EL (cell line): ENCODE results near the gene MAP3K10.

Source experiments
- DNase-seq: peaks from one replicate; pipeline ENCODE4 v3.0.0-alpha.2; 2016

Gene MAP3K10

DNA sequence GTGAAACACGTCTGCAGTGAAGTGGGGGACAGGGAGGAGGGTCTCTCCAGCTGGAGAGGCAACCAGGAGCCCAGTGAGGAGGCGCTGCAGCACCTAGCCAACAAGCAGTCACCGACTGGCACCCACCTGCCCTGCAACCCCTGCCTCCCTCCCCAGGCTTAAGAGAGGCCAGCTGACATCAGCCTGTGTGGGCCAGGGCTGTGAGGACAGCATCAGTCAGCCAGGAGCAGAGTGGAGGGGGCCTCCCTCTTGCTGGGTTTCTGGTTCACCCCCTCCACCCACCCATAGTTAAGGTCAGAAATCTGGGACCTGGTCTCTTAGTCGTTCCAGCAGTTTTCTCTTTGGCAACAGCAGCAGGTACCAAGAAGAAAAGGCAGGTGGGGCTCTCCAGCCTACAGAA is 60.8 kb downstream of the MAP3K10 start:
- DNase-seq = no peak

DNA sequence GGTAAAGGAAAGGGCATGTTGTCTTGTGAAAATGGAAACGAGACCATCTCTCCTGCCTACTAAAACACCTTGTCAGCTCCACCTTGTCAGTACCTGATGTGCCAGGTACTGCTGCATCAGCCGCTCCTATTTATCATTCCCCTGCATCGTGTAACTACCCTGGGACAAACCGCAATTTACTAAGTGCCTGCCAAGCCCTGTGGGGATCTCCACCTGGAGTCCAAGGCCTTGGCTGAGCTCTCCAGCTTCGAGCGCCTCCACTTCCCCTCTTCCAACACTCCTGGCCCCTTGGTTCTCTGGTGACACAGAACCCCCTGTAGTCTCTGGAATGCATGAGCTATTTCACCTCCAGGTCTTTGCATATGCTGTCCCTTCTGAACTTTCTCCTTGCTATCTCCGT is 61.2 kb downstream of the MAP3K10 start:
- no peak for DNase-seq

DNA sequence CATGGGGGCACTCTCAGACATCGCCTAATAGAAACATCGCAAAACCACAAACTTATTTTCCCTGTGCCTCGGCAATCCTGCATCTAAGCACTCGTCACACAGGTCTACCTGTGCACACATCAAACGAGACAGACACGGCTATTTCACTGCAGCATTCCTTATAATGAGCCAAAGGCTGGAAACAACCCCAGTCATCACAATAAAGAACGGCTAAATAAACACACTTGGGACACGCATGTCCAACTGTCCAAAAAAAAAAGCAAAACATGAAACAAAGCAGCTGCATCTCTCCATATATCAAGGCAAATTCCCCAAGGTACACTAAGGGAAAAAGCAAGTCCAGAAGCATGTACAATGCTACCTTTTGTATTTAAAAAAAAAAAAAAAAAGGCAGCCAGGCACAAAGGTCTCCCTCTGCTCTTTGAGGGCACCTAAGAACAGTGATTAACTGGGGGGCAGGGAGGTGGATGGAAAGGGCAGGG is 62.4 kb downstream of the MAP3K10 start:
- DNase-seq = no peak

DNA sequence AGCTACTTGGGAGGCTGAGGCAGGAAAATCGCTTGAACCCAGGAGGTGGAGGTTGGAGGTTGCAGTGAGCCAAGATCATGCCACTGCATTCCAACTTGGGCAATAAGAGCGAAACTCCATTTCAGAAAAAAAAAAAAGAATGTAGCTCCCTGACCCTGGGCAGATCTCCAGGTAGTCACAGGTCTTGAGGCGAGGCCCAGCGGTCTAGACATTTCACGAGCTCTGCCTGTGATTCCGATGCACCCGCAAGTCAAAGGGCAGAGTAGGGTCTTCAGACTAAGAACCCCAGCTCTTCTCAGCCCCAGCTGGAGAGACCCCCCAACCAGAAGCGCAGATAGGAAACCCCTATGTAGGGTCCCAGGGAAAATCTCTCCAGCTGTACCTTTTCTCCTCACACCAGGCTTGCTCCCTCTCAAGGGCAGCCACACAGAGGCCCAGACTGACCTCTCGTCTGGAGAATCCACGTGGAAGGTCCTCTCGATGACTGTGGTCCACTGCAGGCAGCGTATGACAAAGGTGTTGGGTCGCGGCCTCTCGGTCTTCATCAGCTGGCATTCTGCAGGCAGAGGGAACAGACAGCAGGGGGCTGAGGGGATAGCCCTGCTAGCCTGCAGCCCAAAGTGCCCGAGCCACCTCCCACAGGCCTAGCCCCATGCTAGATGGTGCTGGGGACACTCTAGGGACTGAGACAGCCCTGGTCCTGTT is 63.6 kb downstream of the MAP3K10 start:
- DNase-seq = no peak

DNA sequence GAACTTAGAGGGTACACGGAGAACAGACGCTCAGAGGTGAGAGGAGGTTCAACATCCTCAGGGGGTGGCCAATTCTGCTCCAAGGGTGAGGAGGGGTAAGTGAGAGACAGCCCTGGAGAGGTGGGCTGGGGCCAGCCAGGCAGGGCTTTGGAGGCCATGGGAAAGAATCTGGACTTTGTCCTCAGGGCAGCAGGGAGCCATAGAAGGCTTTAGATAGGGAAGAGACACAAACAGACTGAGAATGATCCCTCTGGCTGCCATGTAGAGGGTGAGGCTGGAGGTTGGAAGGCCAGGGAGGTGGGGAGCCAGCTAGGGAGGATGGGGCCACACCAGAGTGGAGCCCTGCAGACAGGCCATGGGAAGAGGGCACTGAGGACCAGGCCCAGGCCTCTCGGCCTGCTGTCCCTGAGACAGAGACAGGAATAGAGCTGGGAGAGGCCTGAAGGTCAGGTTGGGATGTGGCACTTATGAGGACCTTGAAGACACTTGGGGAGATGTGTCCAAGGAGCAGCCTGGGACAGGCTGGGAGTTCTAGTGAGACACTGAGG is 64.5 kb downstream of the MAP3K10 start:
- no peak for DNase-seq

DNA sequence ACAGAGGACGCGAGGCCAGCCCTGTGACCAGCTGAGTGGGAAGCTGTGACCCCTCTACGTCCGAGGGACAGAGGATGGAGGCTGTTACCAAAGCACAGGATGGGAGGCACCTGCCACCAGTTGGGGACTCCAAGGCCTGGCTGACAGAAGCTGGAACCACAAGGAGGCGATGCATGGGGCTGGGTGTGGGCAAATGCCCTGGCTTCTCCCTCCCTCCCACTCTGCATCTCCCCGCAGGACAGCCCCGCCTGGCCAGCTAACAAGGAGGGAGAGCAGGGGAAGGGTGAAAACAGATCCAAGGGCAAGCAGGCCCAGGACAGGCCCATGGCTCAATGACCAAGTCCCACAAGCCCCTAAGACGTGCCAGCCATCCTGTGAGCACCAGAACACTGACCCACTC is 65.3 kb downstream of the MAP3K10 start:
- DNase-seq = no peak

DNA sequence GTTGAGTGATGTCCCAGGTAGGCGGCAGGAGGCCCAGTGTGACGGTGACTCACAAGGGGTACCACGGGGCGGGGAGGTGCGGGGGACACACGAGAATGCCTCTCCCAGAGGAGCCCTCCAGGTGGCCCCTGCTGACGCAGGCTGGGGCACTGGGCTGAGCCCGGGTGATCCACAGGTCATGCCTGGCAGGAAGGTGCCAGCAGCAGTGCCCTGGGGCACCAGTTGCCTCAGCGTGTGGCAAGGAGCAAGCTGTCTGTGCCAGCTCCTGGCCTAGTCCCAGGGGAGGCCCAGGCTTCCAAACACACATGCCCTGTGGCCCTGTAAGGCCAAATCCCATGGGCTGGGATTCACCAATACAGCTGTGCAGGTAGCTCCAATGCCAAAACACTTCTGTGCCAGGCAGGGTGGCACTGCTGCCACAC is 65.9 kb downstream of the MAP3K10 start:
- no peak for DNase-seq

DNA sequence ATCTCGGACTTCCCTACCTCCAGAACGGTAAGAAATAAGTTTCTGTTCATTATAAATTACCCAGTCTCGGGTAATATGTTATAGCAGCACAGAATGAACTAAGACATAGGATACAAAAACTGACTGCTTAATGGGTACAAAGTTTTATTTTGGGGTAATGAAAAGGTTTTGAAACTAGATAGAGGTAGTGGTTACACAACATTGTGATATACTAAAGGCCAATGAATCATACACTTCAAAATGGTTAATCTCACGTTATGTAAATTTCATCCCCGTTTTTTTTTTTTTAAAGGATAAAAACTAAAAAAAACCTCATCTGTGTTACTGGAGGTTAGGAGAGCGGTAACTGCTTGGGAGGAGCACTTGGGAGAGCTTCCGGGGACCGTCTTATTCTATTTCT is 70.4 kb downstream of the MAP3K10 start:
- no peak for DNase-seq

DNA sequence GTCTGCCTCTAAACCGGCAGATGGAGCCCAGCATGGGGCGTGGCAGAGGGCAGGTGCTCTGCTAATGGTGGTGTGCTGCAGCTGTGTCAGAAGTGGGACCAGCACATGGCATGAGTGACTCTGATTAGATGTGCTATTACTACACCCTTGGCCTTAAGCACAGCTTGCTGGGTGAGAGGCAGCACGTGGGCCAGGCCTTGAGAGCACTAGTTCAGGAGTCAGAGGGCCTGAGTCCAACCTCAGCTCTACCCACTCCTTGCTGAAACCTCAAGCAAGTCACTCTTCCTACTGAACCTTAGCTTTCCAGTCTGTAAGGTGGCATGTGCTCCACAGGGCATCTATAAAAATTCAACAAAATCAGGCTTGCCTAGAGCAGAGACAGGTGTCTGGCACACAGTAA is 71.2 kb downstream of the MAP3K10 start:
- no peak for DNase-seq

DNA sequence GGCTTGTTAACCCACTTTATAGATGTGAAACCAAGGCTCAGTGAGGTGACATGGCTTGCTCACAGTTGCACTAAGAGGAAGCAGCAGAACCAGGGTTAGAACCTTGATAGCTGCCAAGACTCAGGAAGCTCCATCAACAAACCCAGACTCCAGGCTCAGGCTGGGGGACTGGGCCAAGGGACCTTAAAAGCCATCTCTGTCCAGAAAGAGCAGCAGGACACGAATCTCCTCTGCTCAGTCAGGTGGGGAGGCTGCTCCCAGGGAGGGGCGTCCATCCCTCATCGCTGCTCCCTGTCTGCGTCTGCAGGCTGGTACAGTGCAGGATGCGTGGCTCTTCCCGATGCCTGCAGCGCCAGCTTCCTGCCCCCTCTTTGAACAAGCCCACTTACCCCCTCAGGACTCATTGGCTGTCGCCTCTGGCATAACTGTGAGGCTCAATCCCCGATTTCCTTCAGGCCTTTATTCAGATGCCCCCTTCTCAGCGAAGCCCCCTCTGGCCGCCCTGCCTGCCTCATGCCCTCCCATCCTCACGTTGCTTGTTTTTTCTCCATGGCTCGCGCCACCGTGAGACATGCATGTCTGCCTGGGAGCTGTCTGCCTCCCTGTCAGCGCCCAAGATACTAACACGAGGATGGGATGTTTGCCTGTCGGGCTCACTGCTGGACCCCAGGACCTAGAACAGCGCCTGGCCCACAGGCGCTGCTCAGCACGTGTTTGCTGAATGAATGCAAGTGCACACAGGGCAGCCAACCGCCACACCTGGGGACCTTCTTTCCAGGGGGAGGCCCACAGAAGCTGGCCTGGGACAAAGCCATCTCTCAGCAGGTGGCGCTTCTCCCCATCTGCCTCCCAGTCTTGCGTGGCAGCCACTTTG is 72.5 kb downstream of the MAP3K10 start:
- DNase-seq = no peak

DNA sequence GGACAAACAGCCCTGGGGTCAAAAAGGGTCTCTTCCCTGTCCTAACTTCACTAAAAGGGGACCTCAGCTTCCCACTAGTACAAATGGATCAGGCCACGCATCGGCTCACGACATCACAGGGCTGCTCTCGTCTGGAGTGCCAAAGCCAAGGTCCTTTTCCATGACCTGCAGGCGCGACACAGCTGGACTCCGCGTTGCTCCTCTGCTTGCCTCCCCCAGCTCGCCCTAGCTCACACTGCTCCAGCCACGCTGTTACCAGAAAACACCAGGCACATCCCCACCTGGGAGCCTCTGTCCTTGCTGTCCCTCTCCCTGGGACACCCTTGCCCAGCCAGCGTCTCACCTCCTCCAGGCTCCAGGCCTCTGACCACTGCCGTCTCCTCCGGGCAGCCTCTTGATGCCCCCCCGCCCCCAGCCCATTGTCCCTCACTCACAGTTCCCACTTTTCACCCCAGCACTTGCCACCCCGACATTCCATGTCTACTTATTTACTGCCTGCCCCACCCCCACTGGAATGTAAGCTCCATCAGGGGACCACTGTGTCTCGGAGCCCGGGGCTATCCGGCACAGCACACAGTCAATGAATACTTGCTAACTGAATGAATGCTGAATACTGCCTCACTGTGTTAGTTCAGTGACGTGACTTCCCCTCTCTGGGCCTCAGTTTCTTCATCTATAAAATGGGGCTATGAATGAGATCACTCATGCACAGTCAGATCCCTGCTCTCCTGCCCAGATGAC is 73.3 kb downstream of the MAP3K10 start:
- no peak for DNase-seq
